GM18498 (cell line): ENCODE results near the gene CREB5.
"Not testable (repeated sequence)": the region's sequence is repeated elsewhere in the genome, so short reads cannot be mapped to it uniquely, and the experiment has no call there.

Experiments
- ATAC-seq: cut with Tn5 transposase; IDR thresholded peaks from one replicate; pipeline ENCODE4 v1.9.1; 2021; ENCODE audit warnings: mild to moderate bottlenecking, moderate library complexity; ENCODE audit not compliant: unreplicated experiment

CREB5 gene

DNA sequence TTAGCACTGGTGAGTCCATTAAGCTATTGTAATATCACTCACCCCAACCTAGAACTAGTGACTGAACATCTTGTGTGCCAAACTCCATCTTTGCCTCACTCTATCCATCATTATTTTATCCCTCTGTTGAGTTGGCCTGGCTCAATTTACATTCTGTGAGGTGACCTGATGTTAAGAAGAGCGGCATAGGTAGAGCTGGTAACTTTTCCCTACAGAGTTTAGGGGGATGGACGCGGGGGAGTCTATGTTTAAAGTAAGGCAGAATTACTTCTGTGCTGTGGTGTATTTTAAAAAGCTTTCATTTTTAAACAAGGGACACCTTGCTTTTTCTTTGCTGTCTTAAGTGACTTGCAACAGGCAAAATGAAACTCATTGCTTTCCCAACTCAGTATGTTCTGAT is 186.3 kb downstream of the CREB5 start:
- no peak for ATAC-seq

DNA sequence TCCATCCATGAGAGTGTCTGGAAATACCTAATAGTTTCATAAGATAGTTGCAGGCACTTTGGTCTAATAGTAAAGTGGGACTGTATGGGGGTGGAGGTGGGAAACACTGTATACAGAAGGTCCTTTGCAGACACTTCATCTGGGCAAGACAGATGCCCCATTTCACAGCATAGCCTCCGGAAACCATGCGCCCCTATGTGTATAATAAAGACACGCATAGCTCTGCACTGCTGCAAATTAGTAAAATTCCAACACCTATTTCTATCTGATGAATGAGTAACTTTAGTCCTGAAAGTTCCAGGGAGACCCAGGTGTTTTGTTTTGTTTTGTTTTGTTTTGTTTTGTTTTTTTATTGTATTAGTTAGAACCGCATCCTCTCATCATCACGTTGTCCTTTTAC is 187.1 kb downstream of the CREB5 start:
- ATAC-seq = no peak

- ATAC-seq = no peak
These were observed 190.0 kb downstream of the CREB5 start for GRCh38 chr7:28602282-28602681.

- no peak for ATAC-seq
These were observed 193.2 kb downstream of the CREB5 start for GRCh38 chr7:28605427-28606085.

DNA sequence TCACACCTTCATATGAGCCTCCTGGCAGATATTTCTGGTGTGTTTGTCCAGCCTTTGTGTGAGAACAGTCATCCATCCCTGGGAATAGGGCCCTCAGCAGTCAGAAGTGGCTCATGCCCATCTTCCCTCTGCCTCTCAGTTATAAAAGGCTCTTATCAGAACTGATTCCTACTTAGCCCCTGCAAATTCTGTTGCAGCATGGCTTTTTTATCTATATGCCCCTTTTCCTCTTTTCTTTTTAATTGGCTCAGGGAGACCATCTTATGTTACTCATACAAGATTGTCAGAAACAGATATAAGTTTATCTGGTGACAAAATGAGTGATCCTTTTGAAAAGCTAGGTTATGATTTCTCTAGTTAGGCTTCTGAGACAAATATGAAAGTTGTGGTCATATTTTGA is 194.1 kb downstream of the CREB5 start:
- ATAC-seq = no peak

- no peak for ATAC-seq
These were observed 195.5 kb downstream of the CREB5 start for GRCh38 chr7:28607855-28608193.

- ATAC-seq = no peak
These were observed 195.9 kb downstream of the CREB5 start for GRCh38 chr7:28608237-28608656.

GRCh38 chr7:28608731-28609130 is 196.4 kb downstream of the CREB5 start:
- ATAC-seq = no peak

- ATAC-seq = no peak
These were observed 197.3 kb downstream of the CREB5 start for GRCh38 chr7:28609608-28610007.

- not testable (repeated sequence) for ATAC-seq
These were observed 199.1 kb downstream of the CREB5 start for GRCh38 chr7:28611399-28611897.

GRCh38 chr7:28613262-28613661 is 200.9 kb downstream of the CREB5 start:
- no peak for ATAC-seq

- ATAC-seq = no peak
These were observed 202.8 kb downstream of the CREB5 start for GRCh38 chr7:28615091-28615490.

GRCh38 chr7:28617308-28617880 is 205.1 kb downstream of the CREB5 start:
- no peak for ATAC-seq

GRCh38 chr7:28618383-28618782 is 206.1 kb downstream of the CREB5 start:
- ATAC-seq = no peak

- no peak for ATAC-seq
These were observed 206.9 kb downstream of the CREB5 start for GRCh38 chr7:28619256-28619655.

GRCh38 chr7:28621369-28621841 is 209.1 kb downstream of the CREB5 start:
- no peak for ATAC-seq

GRCh38 chr7:28623105-28623730 is 210.9 kb downstream of the CREB5 start:
- ATAC-seq = no peak

DNA sequence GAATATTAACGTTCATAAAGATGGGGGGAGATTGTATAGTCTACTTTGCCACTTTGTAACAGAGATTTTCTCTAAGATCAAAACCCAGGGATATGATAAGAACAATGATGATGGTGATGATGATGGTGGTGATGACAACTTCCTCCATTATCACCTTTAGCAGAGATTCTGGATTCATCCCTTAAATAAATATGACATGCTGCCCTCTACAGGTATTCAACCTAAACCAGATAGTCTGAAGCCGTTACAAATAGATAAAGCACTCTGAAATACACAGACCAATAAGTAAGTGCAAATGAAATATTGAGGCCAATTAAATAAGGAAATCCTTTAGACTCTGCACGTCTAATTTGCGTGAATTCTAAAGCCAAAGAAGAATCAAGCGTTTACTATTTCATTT is 211.5 kb downstream of the CREB5 start:
- no peak for ATAC-seq

DNA sequence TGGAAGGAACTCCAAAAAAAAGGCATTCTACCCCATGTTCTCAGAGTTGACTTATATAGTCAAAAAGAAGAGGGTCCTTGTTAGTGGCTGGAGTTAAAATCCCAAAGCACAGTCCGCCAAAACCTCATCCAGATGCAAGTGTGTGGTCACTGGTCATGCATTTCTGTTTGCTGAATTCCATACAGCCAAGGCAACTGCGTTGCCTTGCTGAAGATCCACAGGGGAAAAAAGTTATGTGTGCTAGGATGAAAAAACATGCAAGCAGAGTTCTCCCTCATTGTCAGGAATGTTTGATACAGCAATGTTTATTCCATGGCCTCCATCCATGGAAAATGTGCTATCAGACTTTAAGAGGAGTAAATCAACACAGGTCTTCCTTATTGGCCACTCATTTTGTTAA is 213.1 kb downstream of the CREB5 start:
- no peak for ATAC-seq

DNA sequence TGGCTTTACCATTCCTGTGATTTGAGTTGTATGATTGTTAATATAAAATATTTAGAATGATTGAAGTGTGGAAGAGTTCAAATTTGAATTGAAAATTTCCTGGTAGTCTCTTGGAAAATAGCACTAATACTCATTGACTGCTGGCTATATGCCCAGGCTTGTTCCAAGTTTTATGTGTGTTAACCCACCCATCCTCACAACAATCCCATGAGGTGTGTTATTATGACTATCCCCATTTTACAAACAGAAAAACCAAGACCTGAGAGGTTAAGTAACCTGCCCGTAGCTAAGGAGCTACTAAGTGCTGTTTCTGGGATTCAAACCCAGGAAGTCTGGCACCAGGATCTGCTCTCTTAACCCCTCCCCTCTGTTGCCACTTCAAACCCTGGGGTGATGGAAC is 213.9 kb downstream of the CREB5 start:
- no peak for ATAC-seq

DNA sequence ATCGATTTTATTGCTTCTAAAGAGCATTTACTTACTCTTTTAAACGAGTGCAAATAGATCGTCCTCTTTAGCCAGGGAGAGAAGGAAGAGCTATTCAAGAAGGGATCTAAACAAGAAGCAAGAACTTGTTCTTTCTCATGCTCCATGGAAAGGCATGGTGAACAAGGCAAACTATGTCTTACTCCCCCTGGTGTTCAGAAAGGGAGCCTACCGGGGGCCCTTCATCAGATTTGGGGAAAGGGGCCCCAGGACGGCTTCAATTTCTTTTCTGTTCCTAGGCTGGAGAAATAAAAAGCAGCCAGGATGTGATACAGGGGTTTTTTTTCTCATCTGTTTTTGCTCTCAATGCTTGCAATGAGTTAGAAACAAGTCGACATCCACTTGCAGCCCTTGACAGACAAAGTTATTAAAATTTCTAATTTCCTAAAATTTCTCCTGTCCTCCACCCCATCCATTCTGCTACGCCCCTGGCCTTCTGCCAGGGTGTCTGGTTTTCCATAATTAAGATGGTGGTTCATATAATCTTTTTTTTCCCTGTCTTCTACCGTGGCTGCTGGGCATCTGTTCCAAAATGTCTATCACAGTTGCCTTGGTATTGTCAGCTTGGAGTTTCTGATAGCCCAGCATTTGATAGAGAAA is 214.4 kb downstream of the CREB5 start:
- peak; percentile 59 for ATAC-seq

GRCh38 chr7:28627263-28627653 is 214.9 kb downstream of the CREB5 start:
- ATAC-seq = no peak
